Measurements from ENCODE around the gene HCN2. TPM values are rescaled to one million over a fixed set of nuclear protein-coding genes. Genes with fewer than 3 reads are reported as not detected.
A peak's percentile ranks its signal among the peaks of the same experiment; 100 is the strongest.
"Not testable (repeated sequence)": the region's sequence is repeated elsewhere in the genome, so short reads cannot be mapped to it uniquely, and the experiment has no call there.

The HCN2 gene
- total and polyA plus RNA-seq, 10 donors, result 0.09 to 1.1 (median 0.31) TPM; not detected in 2

- no peak overlapping the region for H3K27ac ChIP-seq
- intact Hi-C loops (cut with DNase I; ENCODE audit: low total_unique reads), result loop anchor here (10.0 kb wide), 1 partner anchor 151 kb away; no protein-coding TSS in a partner anchor
- H3K4me3 ChIP-seq, result no peak overlapping the region
- TF ChIP-seq POLR2A (IDR thresholded peaks at IDR 0.05) (no peak), POLR2AphosphoS5 (IDR thresholded peaks at IDR 0.05) (no peak)
- H3K4me1 ChIP-seq, result peaks cover 11 to 35% (median 22%) of the 10 kb centered on the region in 6 donors
- 74 to 94% (median 86%) methylated on average over 5 of the region's 5 CpGs for WGBS, 5 donors
- H3K27me3 ChIP-seq (replicated peaks in 1 of 7), result peaks cover 0 to 54% (median 21%) of the 10 kb centered on the region in 7 donors
- no peaks in the 10 kb centered on the region for H3K9me3 ChIP-seq
- no peak for DNase-seq
- peaks cover 6 to 50% (median 44%) of the 10 kb centered on the region in 6 donors for H3K36me3 ChIP-seq
Measured at GRCh38 chr19:583968-584239, 5.8 kb upstream of the HCN2 start.

GRCh38 chr19:584240-585001 lies 5.3 kb upstream of the HCN2 start:
- TF ChIP-seq POLR2AphosphoS5 (IDR thresholded peaks at IDR 0.05), result peak; percentile 64 to 82 (median 66)
- TF ChIP-seq POLR2A (IDR thresholded peaks at IDR 0.05), result no peak
- TF ChIP-seq CTCF (IDR thresholded peaks at IDR 0.05 in 8 of 11, conservative IDR thresholded peaks at IDR 0.05 in 3 of 11), result peak; percentile 77 to 94 (median 89)
- peaks cover 15 to 35% (median 27%) of the 10 kb centered on the region in 6 donors for H3K4me1 ChIP-seq
- peak; percentile 89 for DNase-seq
- no peak overlapping the region for H3K4me3 ChIP-seq
- H3K27ac ChIP-seq, result no peak overlapping the region
- peaks cover 6 to 45% (median 42%) of the 10 kb centered on the region in 6 donors for H3K36me3 ChIP-seq
- peaks cover 0 to 59% (median 26%) of the 10 kb centered on the region in 7 donors for H3K27me3 ChIP-seq (replicated peaks in 1 of 7)
- no peaks in the 10 kb centered on the region for H3K9me3 ChIP-seq
- intact Hi-C loops (cut with DNase I; ENCODE audit: low total_unique reads), result loop anchor here (10.0 kb wide), 1 partner anchor 150 kb away; no protein-coding TSS in a partner anchor
- 34 to 54% (median 39%) methylated on average over 21 to 38 of the region's 38 CpGs for WGBS, 5 donors

- DNase-seq, H3K9me3 ChIP-seq, H3K27ac ChIP-seq, H3K4me3 ChIP-seq: not testable (repeated sequence)
- Histone ChIP-seq H3K4me1 (peaks cover 15 to 32% (median 28%) of the 10 kb centered on the region in 6 donors), H3K27me3 (replicated peaks in 1 of 7) (peaks cover 0 to 61% (median 27%) of the 10 kb centered on the region in 7 donors), H3K36me3 (peaks cover 6 to 37% (median 35%) of the 10 kb centered on the region in 6 donors)
- intact Hi-C loops (cut with DNase I; ENCODE audit: low total_unique reads), result loop anchor here (10.0 kb wide), 1 partner anchor 150 kb away; no protein-coding TSS in a partner anchor
- WGBS, 5 donors, result 80 to 89% (median 87%) methylated on average over 18 to 34 of the region's 34 CpGs
Measured at GRCh38 chr19:585146-585545, 4.5 kb upstream of the HCN2 start.

GRCh38 chr19:585551-586110 lies 4.0 kb upstream of the HCN2 start:
- TF ChIP-seq CTCF (IDR thresholded peaks at IDR 0.05 in 8 of 11, conservative IDR thresholded peaks at IDR 0.05 in 3 of 11), result no peak
- no peak for TF ChIP-seq POLR2A (IDR thresholded peaks at IDR 0.05)
- TF ChIP-seq POLR2AphosphoS5 (IDR thresholded peaks at IDR 0.05), result peak in 1 of 3 donors; percentile 51
- Histone ChIP-seq H3K4me3 (no peak overlapping the region), H3K9me3 (no peaks in the 10 kb centered on the region), H3K27ac (no peak overlapping the region), H3K4me1 (peaks cover 15 to 37% (median 32%) of the 10 kb centered on the region in 6 donors), H3K36me3 (peaks cover 3 to 32% (median 30%) of the 10 kb centered on the region in 6 donors), H3K27me3 (replicated peaks in 1 of 7) (peaks cover 0 to 66% (median 31%) of the 10 kb centered on the region in 7 donors)
- 60 to 86% (median 76%) methylated on average over 9 to 10 of the region's 10 CpGs for WGBS, 5 donors
- no peak for DNase-seq
- intact Hi-C loops (cut with DNase I; ENCODE audit: low total_unique reads), result loop anchor here (10.0 kb wide), 1 partner anchor 149 kb away; no protein-coding TSS in a partner anchor
